Liver (tissue), 3 donors: Measurements from ENCODE around the gene MFSD6.
"Not testable (repeated sequence)": the region's sequence is repeated elsewhere in the genome, so short reads cannot be mapped to it uniquely, and the experiment has no call there.

Experiments
- GABPA ChIP-seq, 2 donors: IDR thresholded peaks in 1 of 2; conservative IDR thresholded peaks in 1 of 2; 2 replicates each; pipeline ENCODE4 v1.6.1; 2016; ENCODE audit warnings: antibody characterized with exemption in 2 of 2, mild to moderate bottlenecking in 1 of 2, moderate library complexity in 1 of 2
- HNF4A ChIP-seq, 2 donors: conservative IDR thresholded peaks; 2 replicates each; pipeline ENCODE4 v1.6.1; 2016; ENCODE audit warnings: antibody characterized with exemption in 2 of 2, mild to moderate bottlenecking in 2 of 2
- JUND ChIP-seq, 2 donors: IDR thresholded peaks; 2 replicates each; pipeline ENCODE4 v1.6.1; 2016; ENCODE audit warnings: antibody characterized with exemption in 2 of 2
- RAD21 ChIP-seq, 2 donors: IDR thresholded peaks; 2 replicates each; pipeline ENCODE4 v1.6.1; 2016; ENCODE audit warnings: antibody characterized with exemption in 2 of 2, mild to moderate bottlenecking in 2 of 2
- TAF1 ChIP-seq: conservative IDR thresholded peaks from 2 replicates; pipeline ENCODE4 v1.6.1; 2016; ENCODE audit warnings: antibody characterized with exemption, mild to moderate bottlenecking
- TF ChIP-seq, protein P1 (sequence below): IDR thresholded peaks from 2 replicates; pipeline ENCODE4 v1.6.1; 2016; ENCODE audit warnings: antibody characterized with exemption, mild to moderate bottlenecking
- TF ChIP-seq, protein P2 (sequence below): fragments of 150-350 bp; IDR thresholded peaks from 2 replicates; pipeline ENCODE4 v1.5.1; 2017; ENCODE audit warnings: improper control_type of control experiment, low read depth, low read length; ENCODE audit not compliant: missing input control
- TF ChIP-seq, protein P3 (sequence below): IDR thresholded peaks from 2 replicates; pipeline ENCODE4 v1.6.1; 2016; ENCODE audit warnings: antibody characterized with exemption
- TF ChIP-seq, protein P4 (sequence below): IDR thresholded peaks from 2 replicates; pipeline ENCODE4 v1.6.1; 2016; ENCODE audit warnings: antibody characterized with exemption
- donor health status: healthy.
- donor health status: healthy.

DNA sequence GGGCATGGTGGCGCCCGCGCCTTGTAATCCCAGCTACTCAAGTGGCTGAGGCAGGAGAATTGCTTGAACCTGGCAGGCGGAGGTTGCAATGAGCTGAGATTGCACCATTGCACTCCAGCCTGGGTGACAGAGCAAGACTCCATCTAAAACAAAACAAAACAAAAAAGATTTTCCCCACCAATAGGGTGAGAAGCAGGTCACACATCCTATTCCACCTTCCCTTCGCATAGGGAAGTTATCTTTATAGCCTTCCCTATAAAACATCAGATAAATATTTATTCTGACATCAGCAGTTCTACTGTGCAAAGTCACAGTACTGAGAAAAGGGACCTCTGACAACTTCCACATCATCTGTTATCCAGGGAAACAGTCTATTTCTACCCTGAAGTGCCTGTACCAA is 101.7 kb downstream of the MFSD6 start:
- not testable (repeated sequence) for TF ChIP-seq JUND (IDR thresholded peaks at IDR 0.05); RAD21 (IDR thresholded peaks at IDR 0.05); TAF1; HNF4A (conservative IDR thresholded peaks at IDR 0.05); GABPA (IDR thresholded peaks at IDR 0.05 in 1 of 2, conservative IDR thresholded peaks at IDR 0.05 in 1 of 2)
- TF ChIP-seq, protein P1, sequence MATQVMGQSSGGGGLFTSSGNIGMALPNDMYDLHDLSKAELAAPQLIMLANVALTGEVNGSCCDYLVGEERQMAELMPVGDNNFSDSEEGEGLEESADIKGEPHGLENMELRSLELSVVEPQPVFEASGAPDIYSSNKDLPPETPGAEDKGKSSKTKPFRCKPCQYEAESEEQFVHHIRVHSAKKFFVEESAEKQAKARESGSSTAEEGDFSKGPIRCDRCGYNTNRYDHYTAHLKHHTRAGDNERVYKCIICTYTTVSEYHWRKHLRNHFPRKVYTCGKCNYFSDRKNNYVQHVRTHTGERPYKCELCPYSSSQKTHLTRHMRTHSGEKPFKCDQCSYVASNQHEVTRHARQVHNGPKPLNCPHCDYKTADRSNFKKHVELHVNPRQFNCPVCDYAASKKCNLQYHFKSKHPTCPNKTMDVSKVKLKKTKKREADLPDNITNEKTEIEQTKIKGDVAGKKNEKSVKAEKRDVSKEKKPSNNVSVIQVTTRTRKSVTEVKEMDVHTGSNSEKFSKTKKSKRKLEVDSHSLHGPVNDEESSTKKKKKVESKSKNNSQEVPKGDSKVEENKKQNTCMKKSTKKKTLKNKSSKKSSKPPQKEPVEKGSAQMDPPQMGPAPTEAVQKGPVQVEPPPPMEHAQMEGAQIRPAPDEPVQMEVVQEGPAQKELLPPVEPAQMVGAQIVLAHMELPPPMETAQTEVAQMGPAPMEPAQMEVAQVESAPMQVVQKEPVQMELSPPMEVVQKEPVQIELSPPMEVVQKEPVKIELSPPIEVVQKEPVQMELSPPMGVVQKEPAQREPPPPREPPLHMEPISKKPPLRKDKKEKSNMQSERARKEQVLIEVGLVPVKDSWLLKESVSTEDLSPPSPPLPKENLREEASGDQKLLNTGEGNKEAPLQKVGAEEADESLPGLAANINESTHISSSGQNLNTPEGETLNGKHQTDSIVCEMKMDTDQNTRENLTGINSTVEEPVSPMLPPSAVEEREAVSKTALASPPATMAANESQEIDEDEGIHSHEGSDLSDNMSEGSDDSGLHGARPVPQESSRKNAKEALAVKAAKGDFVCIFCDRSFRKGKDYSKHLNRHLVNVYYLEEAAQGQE, result not testable (repeated sequence)
- TF ChIP-seq, protein P2, sequence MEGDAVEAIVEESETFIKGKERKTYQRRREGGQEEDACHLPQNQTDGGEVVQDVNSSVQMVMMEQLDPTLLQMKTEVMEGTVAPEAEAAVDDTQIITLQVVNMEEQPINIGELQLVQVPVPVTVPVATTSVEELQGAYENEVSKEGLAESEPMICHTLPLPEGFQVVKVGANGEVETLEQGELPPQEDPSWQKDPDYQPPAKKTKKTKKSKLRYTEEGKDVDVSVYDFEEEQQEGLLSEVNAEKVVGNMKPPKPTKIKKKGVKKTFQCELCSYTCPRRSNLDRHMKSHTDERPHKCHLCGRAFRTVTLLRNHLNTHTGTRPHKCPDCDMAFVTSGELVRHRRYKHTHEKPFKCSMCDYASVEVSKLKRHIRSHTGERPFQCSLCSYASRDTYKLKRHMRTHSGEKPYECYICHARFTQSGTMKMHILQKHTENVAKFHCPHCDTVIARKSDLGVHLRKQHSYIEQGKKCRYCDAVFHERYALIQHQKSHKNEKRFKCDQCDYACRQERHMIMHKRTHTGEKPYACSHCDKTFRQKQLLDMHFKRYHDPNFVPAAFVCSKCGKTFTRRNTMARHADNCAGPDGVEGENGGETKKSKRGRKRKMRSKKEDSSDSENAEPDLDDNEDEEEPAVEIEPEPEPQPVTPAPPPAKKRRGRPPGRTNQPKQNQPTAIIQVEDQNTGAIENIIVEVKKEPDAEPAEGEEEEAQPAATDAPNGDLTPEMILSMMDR, result not testable (repeated sequence)
- TF ChIP-seq, protein P3, sequence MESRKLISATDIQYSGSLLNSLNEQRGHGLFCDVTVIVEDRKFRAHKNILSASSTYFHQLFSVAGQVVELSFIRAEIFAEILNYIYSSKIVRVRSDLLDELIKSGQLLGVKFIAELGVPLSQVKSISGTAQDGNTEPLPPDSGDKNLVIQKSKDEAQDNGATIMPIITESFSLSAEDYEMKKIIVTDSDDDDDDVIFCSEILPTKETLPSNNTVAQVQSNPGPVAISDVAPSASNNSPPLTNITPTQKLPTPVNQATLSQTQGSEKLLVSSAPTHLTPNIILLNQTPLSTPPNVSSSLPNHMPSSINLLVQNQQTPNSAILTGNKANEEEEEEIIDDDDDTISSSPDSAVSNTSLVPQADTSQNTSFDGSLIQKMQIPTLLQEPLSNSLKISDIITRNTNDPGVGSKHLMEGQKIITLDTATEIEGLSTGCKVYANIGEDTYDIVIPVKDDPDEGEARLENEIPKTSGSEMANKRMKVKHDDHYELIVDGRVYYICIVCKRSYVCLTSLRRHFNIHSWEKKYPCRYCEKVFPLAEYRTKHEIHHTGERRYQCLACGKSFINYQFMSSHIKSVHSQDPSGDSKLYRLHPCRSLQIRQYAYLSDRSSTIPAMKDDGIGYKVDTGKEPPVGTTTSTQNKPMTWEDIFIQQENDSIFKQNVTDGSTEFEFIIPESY, result not testable (repeated sequence)
- TF ChIP-seq, protein P4, sequence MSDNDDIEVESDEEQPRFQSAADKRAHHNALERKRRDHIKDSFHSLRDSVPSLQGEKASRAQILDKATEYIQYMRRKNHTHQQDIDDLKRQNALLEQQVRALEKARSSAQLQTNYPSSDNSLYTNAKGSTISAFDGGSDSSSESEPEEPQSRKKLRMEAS, result not testable (repeated sequence)
